Measurements from ENCODE around the gene PCDHB14.
"Not testable (repeated sequence)": the region's sequence is repeated elsewhere in the genome, so short reads cannot be mapped to it uniquely, and the experiment has no call there.

The PCDHB14 gene

DNA sequence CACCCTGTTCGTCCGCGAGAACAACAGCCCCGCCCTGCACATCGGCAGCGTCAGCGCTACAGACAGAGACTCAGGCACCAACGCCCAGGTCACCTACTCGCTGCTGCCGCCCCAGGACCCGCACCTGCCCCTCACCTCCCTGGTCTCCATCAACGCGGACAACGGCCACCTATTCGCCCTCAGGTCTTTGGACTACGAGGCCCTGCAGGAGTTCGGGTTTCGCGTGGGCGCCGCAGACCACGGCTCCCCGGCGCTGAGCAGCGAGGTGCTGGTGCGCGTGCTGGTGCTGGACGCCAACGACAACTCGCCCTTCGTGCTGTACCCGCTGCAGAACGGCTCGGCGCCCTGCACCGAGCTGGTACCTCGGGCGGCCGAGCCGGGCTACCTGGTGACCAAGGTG lies 12.8 kb downstream of the PCDHB14 start:
- peaks cover 62 to 92% (median 87%) of the 10 kb centered on the region in 5 donors for H3K9me3 ChIP-seq (ENCODE audit: control insufficient read depth in 5 of 5, low read length in 5 of 5)
- H3K27me3 ChIP-seq (ENCODE audit: control insufficient read depth in 5 of 5, insufficient read depth in 4 of 5, low read length in 5 of 5); H3K36me3 ChIP-seq (ENCODE audit: control insufficient read depth in 5 of 5, insufficient read depth in 5 of 5, low read length in 5 of 5); H3K9ac ChIP-seq (ENCODE audit: low read length in 5 of 5); H3K27ac ChIP-seq (ENCODE audit: low read depth, low read length); H3K4me1 ChIP-seq (ENCODE audit: control insufficient read depth in 5 of 5, insufficient read depth in 5 of 5, low read length in 5 of 5): not testable (repeated sequence)
- H3K4me3 ChIP-seq (ENCODE audit: low read depth in 1 of 5, low read length in 5 of 5) = peak overlapping the region in 3 of 5 donors; percentile 8 to 55 (median 47)

DNA sequence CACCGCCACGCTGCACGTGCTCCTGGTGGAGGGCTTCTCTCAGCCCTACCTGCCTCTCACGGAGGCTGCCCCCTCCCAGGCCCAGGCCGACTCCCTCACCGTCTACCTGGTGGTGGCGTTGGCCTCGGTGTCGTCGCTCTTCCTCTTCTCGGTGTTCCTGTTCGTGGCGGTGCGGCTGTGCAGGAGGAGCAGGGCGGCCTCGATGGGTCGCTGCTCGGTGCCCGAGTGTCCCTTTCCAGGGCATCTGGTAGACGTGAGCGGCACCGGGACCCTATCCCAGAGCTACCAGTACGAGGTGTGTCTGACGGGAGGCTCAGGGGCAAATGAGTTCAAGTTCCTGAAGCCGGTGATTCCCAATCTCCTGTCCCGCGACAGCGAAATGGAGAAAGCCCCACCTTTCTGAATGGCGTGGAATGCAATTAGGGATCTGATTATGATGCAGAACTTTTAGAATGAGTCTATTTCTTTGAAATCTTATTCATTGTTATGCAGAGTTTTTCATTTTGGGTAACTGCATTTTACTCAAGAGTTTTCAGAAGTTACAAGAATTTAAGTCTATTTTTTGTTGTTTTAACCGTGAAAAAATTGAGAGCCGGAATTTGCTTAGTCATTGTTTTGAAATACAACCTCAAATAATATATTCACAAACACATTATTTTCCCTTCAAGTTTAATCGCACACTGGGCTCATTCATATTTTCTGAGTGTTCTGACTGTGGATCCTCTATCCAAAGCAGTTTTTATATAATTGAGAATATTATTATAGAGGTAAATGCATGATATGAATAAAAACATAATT lies 13.6 kb downstream of the PCDHB14 start:
- H3K36me3 ChIP-seq (ENCODE audit: control insufficient read depth in 5 of 5, insufficient read depth in 5 of 5, low read length in 5 of 5) = no peaks in the 10 kb centered on the region
- H3K9ac ChIP-seq (ENCODE audit: low read length in 5 of 5) = no peak overlapping the region
- no peak overlapping the region for H3K27ac ChIP-seq (ENCODE audit: low read depth, low read length)
- H3K4me1 ChIP-seq (ENCODE audit: control insufficient read depth in 5 of 5, insufficient read depth in 5 of 5, low read length in 5 of 5) = no peaks in the 10 kb centered on the region
- H3K4me3 ChIP-seq (ENCODE audit: low read depth in 1 of 5, low read length in 5 of 5) = peak overlapping the region in 2 of 5 donors; percentile 33 to 55
- H3K9me3 ChIP-seq (ENCODE audit: control insufficient read depth in 5 of 5, low read length in 5 of 5) = peaks cover 67 to 93% (median 91%) of the 10 kb centered on the region in 5 donors
- H3K27me3 ChIP-seq (ENCODE audit: control insufficient read depth in 5 of 5, insufficient read depth in 4 of 5, low read length in 5 of 5) = peaks cover 0 to 3% (median 0%) of the 10 kb centered on the region in 5 donors

DNA sequence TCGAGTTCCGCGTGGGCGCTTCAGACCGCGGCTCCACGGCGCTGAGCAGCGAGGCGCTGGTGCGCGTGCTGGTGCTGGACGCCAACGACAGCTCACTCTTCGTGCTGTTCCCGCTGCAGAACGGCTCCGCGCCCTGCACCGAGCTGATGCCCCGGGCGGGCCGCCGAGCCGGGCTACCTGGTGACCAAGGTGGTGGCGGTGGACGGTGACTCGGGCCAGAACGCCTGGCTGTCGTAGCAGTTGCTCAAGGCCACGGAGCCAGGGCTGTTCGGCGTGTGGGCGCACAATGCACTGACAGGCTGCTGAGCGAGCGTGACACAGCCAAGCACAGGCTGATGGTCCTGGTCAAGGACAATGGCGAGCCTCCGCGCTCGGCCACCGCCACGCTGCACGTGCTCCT lies 18.4 kb downstream of the PCDHB14 start:
- Histone ChIP-seq H3K27me3 (ENCODE audit: control insufficient read depth in 5 of 5, insufficient read depth in 4 of 5, low read length in 5 of 5) (peaks cover 0 to 3% (median 0%) of the 10 kb centered on the region in 5 donors), H3K4me1 (ENCODE audit: control insufficient read depth in 5 of 5, insufficient read depth in 5 of 5, low read length in 5 of 5) (peaks cover 0 to 5% (median 0%) of the 10 kb centered on the region in 5 donors), H3K4me3 (ENCODE audit: low read depth in 1 of 5, low read length in 5 of 5) (peak overlapping the region in 3 of 5 donors; percentile 11 to 40 (median 22)), H3K9me3 (ENCODE audit: control insufficient read depth in 5 of 5, low read length in 5 of 5) (peaks cover 61 to 94% (median 79%) of the 10 kb centered on the region in 5 donors), H3K27ac (ENCODE audit: low read depth, low read length) (no peak overlapping the region), H3K9ac (ENCODE audit: low read length in 5 of 5) (no peak overlapping the region), H3K36me3 (ENCODE audit: control insufficient read depth in 5 of 5, insufficient read depth in 5 of 5, low read length in 5 of 5) (no peaks in the 10 kb centered on the region)

DNA sequence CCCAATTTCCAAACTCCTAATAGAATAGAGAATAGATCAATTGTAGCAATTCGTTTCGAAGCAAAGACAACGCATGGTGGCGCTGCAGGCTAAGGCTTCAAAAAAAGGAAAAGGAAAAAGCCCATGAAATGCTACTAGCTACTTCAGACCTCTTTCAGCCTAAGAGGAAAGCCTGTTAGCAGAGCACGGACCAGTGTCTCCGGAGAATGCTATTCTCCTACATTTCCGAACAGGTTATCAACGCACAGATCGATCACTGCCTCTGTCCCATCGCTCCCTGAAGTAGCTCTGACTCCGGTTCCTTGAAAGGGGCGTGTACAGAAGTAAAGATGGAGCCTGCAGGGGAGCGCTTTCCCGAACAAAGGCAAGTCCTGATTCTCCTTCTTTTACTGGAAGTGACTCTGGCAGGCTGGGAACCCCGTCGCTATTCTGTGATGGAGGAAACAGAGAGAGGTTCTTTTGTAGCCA lies 22.1 kb downstream of the PCDHB14 start, which contains the start of gene PCDHB15:
Gene PCDHB15 (plus strand): TSS at position 146 of the 468 bp plus-strand sequence. CDS start 184 bp downstream, at position 330.
- H3K4me3 ChIP-seq (ENCODE audit: low read depth in 1 of 5, low read length in 5 of 5) = peak within 1 kb of the TSS; percentile 51 to 67 (median 62)

DNA sequence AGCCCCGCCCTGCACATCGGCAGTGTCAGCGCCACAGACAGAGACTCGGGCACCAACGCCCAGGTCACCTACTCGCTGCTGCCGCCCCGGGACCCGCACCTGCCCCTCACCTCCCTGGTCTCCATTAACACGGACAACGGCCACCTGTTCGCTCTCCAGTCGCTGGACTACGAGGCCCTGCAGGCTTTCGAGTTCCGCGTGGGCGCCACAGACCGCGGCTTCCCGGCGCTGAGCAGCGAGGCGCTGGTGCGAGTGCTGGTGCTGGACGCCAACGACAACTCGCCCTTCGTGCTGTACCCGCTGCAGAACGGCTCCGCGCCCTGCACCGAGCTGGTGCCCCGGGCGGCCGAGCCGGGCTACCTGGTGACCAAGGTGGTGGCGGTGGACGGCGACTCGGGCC lies 23.8 kb downstream of the PCDHB14 start:
- H3K4me3 ChIP-seq (ENCODE audit: low read depth in 1 of 5, low read length in 5 of 5) = peak overlapping the region in 2 of 5 donors; percentile 62 to 64
- not testable (repeated sequence) for H3K36me3 ChIP-seq (ENCODE audit: control insufficient read depth in 5 of 5, insufficient read depth in 5 of 5, low read length in 5 of 5)

More for the DNA sequence above, 22.1 kb downstream of the PCDHB14 start, which contains the start of gene PCDHB15:
- H3K27ac ChIP-seq (ENCODE audit: low read depth, low read length) = no peak within 1 kb of the TSS
- H3K9ac ChIP-seq (ENCODE audit: low read length in 5 of 5) = no peak within 1 kb of the TSS
- peaks cover 0 to 2% (median 0%) of the 10 kb centered on the region in 5 donors for H3K27me3 ChIP-seq (ENCODE audit: control insufficient read depth in 5 of 5, insufficient read depth in 4 of 5, low read length in 5 of 5)
- H3K36me3 ChIP-seq (ENCODE audit: control insufficient read depth in 5 of 5, insufficient read depth in 5 of 5, low read length in 5 of 5) = no peaks in the 10 kb centered on the region
- H3K9me3 ChIP-seq (ENCODE audit: control insufficient read depth in 5 of 5, low read length in 5 of 5) = peaks cover 52 to 96% (median 78%) of the 10 kb centered on the region in 5 donors
- peaks cover 0 to 5% (median 0%) of the 10 kb centered on the region in 5 donors for H3K4me1 ChIP-seq (ENCODE audit: control insufficient read depth in 5 of 5, insufficient read depth in 5 of 5, low read length in 5 of 5)

DNA sequence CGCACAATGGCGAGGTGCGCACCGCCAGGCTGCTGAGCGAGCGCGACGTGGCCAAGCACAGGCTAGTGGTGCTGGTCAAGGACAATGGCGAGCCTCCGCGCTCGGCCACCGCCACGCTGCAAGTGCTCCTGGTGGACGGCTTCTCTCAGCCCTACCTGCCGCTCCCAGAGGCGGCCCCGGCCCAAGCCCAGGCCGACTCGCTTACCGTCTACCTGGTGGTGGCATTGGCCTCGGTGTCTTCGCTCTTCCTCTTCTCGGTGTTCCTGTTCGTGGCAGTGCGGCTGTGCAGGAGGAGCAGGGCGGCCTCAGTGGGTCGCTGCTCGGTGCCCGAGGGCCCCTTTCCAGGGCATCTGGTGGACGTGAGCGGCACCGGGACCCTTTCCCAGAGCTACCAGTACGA lies 24.3 kb downstream of the PCDHB14 start:
- peaks cover 56 to 96% (median 79%) of the 10 kb centered on the region in 5 donors for H3K9me3 ChIP-seq (ENCODE audit: control insufficient read depth in 5 of 5, low read length in 5 of 5)
- not testable (repeated sequence) for H3K36me3 ChIP-seq (ENCODE audit: control insufficient read depth in 5 of 5, insufficient read depth in 5 of 5, low read length in 5 of 5)

More for the DNA sequence above, 23.8 kb downstream of the PCDHB14 start:
- not testable (repeated sequence) for H3K9ac ChIP-seq (ENCODE audit: low read length in 5 of 5); H3K4me1 ChIP-seq (ENCODE audit: control insufficient read depth in 5 of 5, insufficient read depth in 5 of 5, low read length in 5 of 5); H3K27me3 ChIP-seq (ENCODE audit: control insufficient read depth in 5 of 5, insufficient read depth in 4 of 5, low read length in 5 of 5); H3K27ac ChIP-seq (ENCODE audit: low read depth, low read length)
- H3K9me3 ChIP-seq (ENCODE audit: control insufficient read depth in 5 of 5, low read length in 5 of 5) = peaks cover 56 to 94% (median 77%) of the 10 kb centered on the region in 5 donors

DNA sequence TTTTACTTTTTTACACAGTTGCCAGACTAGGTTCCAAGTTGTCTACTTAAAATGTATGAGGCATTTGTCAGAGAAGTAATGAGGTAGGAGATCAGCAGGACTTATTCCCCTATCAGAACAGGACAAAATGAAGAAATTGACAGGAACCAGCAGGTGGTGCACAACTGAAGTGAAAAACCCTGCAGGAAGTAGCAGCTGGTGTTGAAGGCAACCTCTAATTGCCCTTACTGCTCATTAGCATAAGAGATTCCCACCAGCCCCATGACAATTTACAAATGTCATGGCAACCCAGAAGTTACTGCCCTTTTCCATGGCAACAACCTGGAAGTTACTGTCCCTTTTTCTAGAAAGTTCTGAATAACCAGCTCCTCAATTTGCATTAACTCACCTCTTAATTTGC lies 27.4 kb downstream of the PCDHB14 start:
- Histone ChIP-seq H3K9me3 (ENCODE audit: control insufficient read depth in 5 of 5, low read length in 5 of 5) (peaks cover 74 to 97% (median 95%) of the 10 kb centered on the region in 5 donors), H3K27me3 (ENCODE audit: control insufficient read depth in 5 of 5, insufficient read depth in 4 of 5, low read length in 5 of 5) (no peaks in the 10 kb centered on the region), H3K4me1 (ENCODE audit: control insufficient read depth in 5 of 5, insufficient read depth in 5 of 5, low read length in 5 of 5) (peaks cover 0 to 2% (median 0%) of the 10 kb centered on the region in 5 donors), H3K27ac (ENCODE audit: low read depth, low read length) (no peak overlapping the region), H3K9ac (ENCODE audit: low read length in 5 of 5) (no peak overlapping the region), H3K36me3 (ENCODE audit: control insufficient read depth in 5 of 5, insufficient read depth in 5 of 5, low read length in 5 of 5) (no peaks in the 10 kb centered on the region), H3K4me3 (ENCODE audit: low read depth in 1 of 5, low read length in 5 of 5) (peak overlapping the region in 4 of 5 donors; percentile 26 to 47 (median 32))

More for the DNA sequence above, 24.3 kb downstream of the PCDHB14 start:
- not testable (repeated sequence) for H3K27ac ChIP-seq (ENCODE audit: low read depth, low read length); H3K27me3 ChIP-seq (ENCODE audit: control insufficient read depth in 5 of 5, insufficient read depth in 4 of 5, low read length in 5 of 5); H3K4me1 ChIP-seq (ENCODE audit: control insufficient read depth in 5 of 5, insufficient read depth in 5 of 5, low read length in 5 of 5); H3K9ac ChIP-seq (ENCODE audit: low read length in 5 of 5)
- H3K4me3 ChIP-seq (ENCODE audit: low read depth in 1 of 5, low read length in 5 of 5) = peak overlapping the region in 2 of 5 donors; percentile 38 to 62

DNA sequence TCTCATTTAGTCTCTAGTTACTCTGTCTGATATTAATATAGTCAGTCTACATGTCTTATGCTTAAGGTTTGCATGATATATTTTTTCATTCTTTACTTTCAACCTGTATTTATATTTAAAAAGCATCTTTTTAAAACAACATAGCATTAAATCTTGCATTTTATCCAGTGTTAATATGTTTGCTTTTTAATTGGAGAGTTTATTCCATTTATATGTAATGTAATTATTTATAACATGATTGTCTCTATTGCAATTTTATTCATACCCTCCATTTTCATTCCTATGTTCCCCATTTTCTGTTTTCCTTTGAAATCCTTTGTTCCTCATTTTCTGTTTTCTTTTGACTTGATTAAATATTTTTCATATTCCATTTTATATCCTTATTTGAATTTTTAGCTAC lies 35.3 kb downstream of the PCDHB14 start:
- no peak overlapping the region for H3K27ac ChIP-seq (ENCODE audit: low read depth, low read length)
- H3K9ac ChIP-seq (ENCODE audit: low read length in 5 of 5) = no peak overlapping the region
- H3K4me1 ChIP-seq (ENCODE audit: control insufficient read depth in 5 of 5, insufficient read depth in 5 of 5, low read length in 5 of 5) = no peaks in the 10 kb centered on the region
- H3K27me3 ChIP-seq (ENCODE audit: control insufficient read depth in 5 of 5, insufficient read depth in 4 of 5, low read length in 5 of 5) = no peaks in the 10 kb centered on the region
- peak overlapping the region in 3 of 5 donors; percentile 9 to 60 (median 26) for H3K4me3 ChIP-seq (ENCODE audit: low read depth in 1 of 5, low read length in 5 of 5)
- H3K36me3 ChIP-seq (ENCODE audit: control insufficient read depth in 5 of 5, insufficient read depth in 5 of 5, low read length in 5 of 5) = no peaks in the 10 kb centered on the region
- peaks cover 76 to 100% (median 93%) of the 10 kb centered on the region in 5 donors for H3K9me3 ChIP-seq (ENCODE audit: control insufficient read depth in 5 of 5, low read length in 5 of 5)

DNA sequence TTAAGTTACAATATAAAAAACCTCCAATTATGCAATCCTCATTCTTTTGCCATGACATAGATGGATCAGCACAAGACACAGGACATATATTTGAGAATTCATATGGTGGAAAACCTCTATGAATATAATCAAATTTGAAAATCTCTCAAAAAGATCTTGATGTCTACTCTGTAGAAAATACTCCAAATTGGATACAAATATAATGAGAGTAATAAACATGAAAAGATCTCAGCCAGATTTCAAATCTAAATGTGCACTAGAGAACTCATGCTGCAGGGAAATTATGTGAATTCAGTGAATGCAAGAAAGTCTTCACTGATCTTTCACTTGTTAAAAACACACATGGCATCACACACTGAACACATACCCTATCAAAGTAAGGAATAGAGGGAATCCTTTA lies 35.8 kb downstream of the PCDHB14 start:
- no peaks in the 10 kb centered on the region for H3K27me3 ChIP-seq (ENCODE audit: control insufficient read depth in 5 of 5, insufficient read depth in 4 of 5, low read length in 5 of 5)
- H3K4me3 ChIP-seq (ENCODE audit: low read depth in 1 of 5, low read length in 5 of 5) = peak overlapping the region; percentile 7 to 60 (median 24)
- H3K27ac ChIP-seq (ENCODE audit: low read depth, low read length) = no peak overlapping the region
- no peaks in the 10 kb centered on the region for H3K4me1 ChIP-seq (ENCODE audit: control insufficient read depth in 5 of 5, insufficient read depth in 5 of 5, low read length in 5 of 5)
- peaks cover 73 to 100% (median 93%) of the 10 kb centered on the region in 5 donors for H3K9me3 ChIP-seq (ENCODE audit: control insufficient read depth in 5 of 5, low read length in 5 of 5)
- no peak overlapping the region for H3K9ac ChIP-seq (ENCODE audit: low read length in 5 of 5)
- H3K36me3 ChIP-seq (ENCODE audit: control insufficient read depth in 5 of 5, insufficient read depth in 5 of 5, low read length in 5 of 5) = peaks cover 0 to 1% (median 0%) of the 10 kb centered on the region in 5 donors

All from subcutaneous abdominal adipose tissue (tissue), 5 donors.